NT2/D1 (cell line): ENCODE data around the gene DHFR2.

Experiments
- SUZ12 ChIP-seq: IDR thresholded peaks from 2 replicates; pipeline ENCODE4 v1.6.1; 2011; ENCODE audit not compliant: insufficient read length, insufficient read depth; ENCODE audit errors: extremely low read depth
- YY1 ChIP-seq: IDR thresholded peaks from 2 replicates; pipeline ENCODE4 v1.6.1; 2011; ENCODE audit not compliant: insufficient read length, insufficient read depth
- ZNF274 ChIP-seq: IDR thresholded peaks from 2 replicates; pipeline ENCODE4 v1.6.1; 2011; ENCODE audit warnings: mild to moderate bottlenecking, low read depth, low read length

- TF ChIP-seq YY1 (no peak), SUZ12 (no peak), ZNF274 (no peak)
Measured at GRCh38 chr3:94065122-94065521, 2.4 kb upstream of the DHFR2 start.
